Left cardiac atrium (tissue), 4 donors: ENCODE data around the gene TBXAS1. TPM values are rescaled to one million over a fixed set of nuclear protein-coding genes. Genes with fewer than 3 reads are reported as not detected.
"Not testable (repeated sequence)": the region's sequence is repeated elsewhere in the genome, so short reads cannot be mapped to it uniquely, and the experiment has no call there.

Source experiments
- ATAC-seq, 2 donors: fragments of 200-7000 bp; cut with Tn5 transposase; one replicate each; pipeline ENCODE4 v1.9.1; 2020; ENCODE audit warnings: mild to moderate bottlenecking in 2 of 2, moderate library complexity in 2 of 2
- DNase-seq: peaks from one replicate; pipeline ENCODE4 v3.0.0-alpha.2; 2020
- intact Hi-C, 2 donors: fragments of 100-400 bp; cut with DNase I; formaldehyde crosslinking; loops; one replicate each; pipeline versions ENCODE4 v1.14.1 to v1.15.1; 2022 to 2023
- total RNA-seq, 2 donors: library from RNA; stranded (reverse); fragmentation: NEBNext Ultra II Directional; extraction: Animal tissue kit (Norgen Biotek cat#: 25700); gene quantifications; one replicate each; pipeline ENCODE4 v1.2.1, GENCODE V29; 2021
- donor health status: DM: no; HTN: yes; CAD: no.
- donor health status: DM: no; HTN: yes; CAD: no; lungs with severe emphysema.
- donor health status: DM: yes; HTN: yes; CAD: no.
- donor health status: Dilated cardiomyopathy.

Gene TBXAS1
- total RNA-seq, 2 donors from 2014 or later, result 10.0 to 11.3 TPM

DNA sequence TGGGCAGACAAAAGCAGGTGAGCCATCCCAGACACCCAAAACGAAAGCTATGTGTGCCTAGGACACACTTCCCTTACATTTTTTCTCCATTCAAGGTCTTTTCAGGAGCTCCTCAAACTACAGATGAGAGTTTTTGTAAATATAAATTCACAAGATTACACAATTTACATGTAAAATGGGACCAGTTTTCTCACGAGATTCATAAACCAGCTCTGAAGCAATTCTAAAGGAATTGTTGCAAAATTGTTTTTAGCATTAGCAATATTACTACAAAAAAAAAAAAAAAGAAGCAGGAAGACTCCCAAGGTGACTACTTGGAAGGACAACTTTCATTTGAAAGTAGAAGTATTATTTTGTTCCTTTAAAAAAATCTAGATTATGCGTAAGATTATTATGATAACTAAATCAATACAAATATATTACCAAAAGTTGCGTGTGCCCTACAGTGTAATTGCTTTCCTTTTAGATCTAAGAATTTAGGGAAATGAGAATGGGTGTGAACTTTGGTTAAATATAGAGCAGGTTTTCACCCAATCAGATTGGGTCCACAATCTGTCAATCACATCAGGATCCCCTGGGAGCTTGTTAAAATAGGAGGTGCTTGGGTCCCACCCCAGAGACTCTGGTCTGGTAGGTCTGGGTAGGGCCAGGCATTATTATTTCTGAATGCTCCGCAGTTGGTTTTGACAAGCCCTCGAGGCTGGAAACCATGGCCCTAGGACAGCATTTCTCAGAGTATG is 72.2 kb downstream of the TBXAS1 start:
- DNase-seq, result no peak
- intact Hi-C loops, result no loop called here
- ATAC-seq, result no peak

DNA sequence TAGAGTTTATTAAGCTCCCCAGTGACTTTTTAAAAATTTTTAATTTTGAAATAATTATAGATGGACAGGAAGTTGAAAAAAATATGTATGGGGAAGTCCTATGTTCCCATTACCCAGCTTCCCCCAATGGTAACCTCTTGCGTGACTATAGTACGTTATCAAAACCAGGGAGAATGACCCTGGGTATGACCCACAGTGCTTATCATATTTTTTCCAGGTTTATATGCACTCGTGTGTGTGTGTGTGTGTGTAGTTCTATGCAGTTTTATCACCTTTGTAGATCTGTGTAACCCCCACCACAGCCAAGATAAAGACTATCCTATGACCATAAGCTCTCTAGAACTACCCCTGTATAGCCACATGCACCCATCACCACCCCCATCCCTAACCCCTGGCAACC is 72.8 kb downstream of the TBXAS1 start:
- DNase-seq (no peak), ATAC-seq (no peak)
- intact Hi-C loops, result no loop called here

DNA sequence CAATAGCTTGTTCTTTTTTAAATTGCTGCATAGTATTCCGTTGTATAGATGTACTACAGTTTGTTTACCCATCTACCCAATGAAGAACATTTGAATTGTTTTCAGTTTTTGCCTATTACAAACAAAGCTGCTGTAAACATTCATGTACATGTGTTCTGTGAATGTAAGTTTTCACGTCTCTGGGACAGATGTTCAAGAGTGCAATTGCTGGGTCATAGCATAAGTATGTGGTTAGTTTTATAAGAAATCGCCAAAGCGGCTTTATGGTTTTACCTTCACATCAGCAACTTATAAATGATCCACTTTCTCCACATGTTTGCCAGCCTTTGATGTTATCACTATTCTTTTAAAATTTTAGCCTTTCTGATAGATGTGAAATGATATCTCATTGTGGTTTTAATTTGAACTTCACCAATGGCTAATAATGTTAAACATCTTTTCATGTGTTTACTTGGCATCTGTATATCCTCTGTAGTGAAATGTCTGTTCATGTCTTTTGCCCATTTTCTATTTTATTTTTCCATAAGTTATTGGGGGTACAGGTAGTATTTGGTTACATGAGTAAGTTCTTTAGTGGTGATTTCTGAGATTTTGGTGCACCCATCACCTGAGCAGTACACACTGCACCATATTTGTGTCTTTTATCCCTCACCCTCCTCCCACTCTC is 73.5 kb downstream of the TBXAS1 start:
- DNase-seq, result no peak
- ATAC-seq, result no peak
- intact Hi-C loops, result no loop called here

DNA sequence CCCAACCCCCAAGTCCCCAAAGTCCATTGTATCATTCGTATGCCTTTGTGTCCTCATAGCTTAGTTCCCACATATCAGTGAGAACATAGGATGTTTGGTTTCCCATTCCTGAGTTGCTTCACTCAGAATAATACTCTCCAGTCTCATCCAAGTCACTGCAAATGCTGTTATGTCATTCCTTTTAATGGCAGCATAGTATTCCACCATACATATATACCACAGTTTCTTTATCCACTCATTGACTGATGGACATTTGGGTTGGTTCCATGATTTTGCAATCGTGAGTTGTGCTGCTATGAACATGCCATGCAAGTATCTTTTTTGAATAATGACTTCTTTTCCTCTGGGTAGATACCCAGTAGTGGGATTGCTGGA is 74.0 kb downstream of the TBXAS1 start:
- intact Hi-C loops, ATAC-seq, DNase-seq: not testable (repeated sequence)

DNA sequence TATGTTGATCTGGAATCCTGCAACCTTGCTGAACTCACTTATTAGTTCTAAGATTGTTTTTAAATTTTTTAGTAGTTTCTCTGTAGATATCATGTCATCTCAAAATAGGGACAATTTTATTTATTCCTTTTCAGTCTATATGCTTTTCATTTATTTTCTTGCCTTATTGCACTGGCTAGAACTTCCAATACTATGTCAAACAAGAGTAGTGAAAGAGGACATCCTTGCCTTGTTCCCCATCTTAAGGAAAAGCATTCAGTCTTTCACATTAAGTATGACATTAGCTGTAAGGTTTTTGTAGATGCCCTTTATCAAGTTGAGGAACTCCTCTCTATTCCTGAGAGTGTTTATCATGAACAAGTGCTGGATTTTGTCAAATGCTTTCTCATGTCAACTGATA is 77.8 kb downstream of the TBXAS1 start:
- DNase-seq (no peak), ATAC-seq (no peak)
- intact Hi-C loops, result no loop called here

DNA sequence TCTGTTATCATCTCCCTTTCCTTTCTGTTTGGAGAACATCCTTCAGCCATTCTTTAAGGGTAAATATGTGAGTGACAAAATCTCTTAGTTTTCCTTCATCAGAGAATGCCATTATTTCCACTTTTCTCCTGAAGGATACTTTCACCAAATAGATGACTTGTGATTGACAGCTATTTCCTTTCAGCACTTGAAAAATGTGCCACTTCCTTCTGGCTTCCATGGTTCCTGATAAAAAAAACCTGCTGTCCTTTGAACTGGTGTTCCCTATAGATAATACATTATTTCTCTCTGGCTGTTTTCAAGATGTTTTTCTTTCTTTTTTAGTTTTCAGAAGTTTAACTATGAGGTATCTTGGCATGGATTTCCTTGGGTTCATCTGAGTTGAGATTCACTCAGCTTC is 79.7 kb downstream of the TBXAS1 start:
- ATAC-seq, result no peak
- intact Hi-C loops, result no loop called here
- no peak for DNase-seq

DNA sequence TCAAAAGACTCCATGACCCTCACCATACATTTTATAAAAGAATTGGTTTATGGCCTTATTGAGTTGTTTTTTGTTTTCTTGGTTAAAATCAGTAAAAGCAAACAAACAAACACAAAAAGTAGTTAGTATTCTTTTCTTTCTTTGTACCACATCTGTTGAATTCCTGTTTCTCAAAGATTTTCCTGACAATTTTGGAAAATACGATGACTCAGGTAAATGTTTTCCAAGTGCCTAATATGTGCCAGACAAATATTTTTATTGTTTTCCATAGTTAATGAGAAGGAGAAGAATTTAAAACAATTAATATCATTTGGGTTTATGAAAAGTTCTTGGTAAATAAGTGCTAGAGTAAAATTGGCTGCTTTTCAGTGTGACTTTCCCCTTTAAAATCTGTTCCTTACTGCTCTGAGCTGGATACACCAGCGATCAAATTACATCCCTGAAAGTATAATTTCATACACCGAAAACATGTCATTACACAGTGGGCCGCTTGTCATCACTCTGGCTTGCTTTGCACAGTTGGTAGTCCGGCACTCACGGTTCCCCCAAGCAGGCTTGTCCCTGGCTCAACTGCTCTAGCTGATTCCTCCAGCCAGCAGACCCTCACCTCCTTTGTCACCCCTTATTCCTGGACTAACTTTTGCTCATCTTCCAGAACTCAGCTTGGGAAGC is 80.5 kb downstream of the TBXAS1 start:
- ATAC-seq, result peak; percentile 47 to 68
- intact Hi-C loops, result no loop called here
- no peak for DNase-seq

DNA sequence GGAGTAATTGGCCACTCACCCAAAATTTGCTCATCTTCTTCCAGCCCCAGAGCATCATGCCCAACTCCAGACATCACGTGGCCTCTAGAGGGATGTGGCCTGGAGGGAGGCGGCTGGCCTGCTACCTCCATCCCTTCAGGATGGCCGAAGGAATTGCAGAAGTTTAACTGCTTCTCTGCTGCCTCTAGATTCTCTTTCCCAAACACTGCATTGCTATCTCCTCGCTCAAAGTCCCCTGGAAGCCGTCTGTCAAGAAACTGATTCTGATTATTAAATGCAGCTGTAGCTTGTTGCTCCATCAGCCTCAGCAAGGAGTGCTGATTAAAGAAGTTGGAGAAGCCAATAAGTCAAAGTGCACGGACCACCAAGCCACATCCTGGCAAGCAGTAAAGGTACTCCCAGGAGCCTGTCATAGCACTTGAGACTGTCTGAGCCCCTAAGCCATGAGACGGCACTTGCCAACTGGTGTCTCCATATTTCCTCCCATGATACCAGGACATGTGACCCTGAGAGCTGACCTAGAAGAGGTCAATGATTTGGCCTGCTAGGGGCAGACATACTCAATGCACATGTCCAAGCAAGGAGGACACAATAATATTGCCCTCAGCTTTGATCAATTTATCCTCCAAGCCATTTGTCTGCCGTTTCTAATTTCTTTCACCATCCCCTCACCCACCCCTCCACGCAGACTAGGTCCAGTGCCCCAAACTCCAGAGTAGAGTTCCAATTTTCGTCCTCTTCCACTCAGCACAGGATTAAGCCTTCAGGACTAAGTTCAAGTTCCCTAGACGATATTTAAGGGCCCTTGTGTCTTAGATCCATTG is 84.2 kb downstream of the TBXAS1 start:
- no peak for ATAC-seq
- no peak for DNase-seq
- intact Hi-C loops, result no loop called here

DNA sequence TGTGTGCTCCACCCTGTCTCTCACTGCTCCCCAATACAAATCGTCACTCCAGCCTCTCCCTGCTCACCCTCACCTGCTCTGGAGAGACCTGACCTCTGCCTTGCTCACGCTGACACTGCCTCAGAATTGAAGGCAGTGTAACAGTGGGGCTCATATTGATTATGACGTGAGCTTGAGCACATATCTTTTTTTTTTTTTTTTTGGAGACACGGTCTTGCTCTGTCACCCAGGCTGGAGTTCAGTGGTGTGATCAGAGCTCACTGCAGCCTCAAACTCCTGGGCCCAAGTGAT is 84.7 kb downstream of the TBXAS1 start:
- ATAC-seq (no peak), DNase-seq (no peak)
- intact Hi-C loops, result no loop called here

DNA sequence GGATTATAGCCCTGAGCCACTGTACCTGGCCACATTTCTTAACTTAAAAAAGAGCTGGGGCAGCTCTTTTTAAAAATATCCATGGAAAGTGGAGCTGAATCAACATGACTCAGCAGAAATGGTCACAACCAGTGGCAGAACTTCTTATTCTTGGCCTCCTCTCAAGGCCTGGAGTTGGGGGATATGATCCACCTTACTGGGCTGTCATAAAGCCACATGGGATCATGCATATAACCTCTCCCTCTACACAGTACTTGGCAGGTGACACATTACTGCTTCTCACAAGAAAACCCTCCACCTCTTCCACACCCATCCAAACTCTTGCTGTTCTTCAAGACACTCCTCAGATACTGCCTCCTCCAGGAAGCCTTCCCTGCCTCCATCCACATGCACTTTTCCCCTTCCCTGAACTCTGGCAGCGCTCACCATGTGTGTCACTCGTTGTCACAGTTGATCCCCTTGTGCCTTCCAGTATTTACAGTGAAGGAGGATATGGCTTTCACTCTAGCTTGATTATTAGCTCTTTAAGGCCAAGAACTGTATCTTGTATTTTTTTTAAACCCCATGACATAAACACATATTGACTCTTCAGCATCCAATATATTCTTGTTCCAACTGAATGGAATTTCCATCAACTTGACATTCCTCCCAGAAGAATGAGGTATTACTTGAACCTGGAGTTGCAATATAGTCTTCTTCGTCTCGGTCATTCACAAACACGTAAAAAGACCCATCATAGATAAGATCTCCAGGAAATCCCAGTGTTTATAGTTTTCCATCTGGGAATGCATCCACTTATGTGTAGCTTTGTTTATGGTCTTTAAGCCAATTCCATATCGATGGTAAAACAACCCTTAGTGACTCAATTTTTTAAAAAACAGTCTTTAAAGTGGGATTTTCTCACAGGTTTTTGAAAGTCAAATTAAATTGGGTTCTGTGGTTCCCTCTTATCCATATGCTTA is 85.5 kb downstream of the TBXAS1 start:
- intact Hi-C loops, result no loop called here
- ATAC-seq, result no peak
- DNase-seq, result no peak

DNA sequence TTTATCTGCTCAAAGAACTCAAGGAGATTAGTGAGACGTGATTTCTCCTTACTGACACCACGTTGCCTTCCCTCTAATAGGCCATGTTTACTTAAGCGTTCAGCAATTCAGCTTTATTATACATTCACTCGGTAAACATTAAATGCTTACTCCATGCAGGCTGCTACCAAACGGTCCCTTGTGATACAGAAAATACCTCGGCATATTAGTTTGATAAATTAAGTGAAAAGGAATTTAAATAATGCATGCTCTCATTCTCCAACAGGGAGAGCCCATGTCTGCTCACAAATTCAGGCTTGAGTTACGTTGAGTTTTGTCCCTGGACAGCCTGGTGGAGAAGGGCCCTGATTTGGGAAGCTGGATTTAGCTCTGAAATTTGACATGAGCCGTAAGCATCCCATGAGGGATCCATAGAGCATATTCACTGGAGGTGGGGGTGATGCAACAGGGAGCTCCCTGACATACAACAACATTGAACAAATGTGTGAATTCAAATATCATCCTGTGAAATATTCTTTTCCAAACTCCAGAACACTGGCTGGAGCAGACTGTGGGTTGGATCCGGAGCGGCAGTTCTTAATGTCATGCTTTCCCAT is 86.3 kb downstream of the TBXAS1 start:
- ATAC-seq, result no peak
- intact Hi-C loops, result no loop called here

DNA sequence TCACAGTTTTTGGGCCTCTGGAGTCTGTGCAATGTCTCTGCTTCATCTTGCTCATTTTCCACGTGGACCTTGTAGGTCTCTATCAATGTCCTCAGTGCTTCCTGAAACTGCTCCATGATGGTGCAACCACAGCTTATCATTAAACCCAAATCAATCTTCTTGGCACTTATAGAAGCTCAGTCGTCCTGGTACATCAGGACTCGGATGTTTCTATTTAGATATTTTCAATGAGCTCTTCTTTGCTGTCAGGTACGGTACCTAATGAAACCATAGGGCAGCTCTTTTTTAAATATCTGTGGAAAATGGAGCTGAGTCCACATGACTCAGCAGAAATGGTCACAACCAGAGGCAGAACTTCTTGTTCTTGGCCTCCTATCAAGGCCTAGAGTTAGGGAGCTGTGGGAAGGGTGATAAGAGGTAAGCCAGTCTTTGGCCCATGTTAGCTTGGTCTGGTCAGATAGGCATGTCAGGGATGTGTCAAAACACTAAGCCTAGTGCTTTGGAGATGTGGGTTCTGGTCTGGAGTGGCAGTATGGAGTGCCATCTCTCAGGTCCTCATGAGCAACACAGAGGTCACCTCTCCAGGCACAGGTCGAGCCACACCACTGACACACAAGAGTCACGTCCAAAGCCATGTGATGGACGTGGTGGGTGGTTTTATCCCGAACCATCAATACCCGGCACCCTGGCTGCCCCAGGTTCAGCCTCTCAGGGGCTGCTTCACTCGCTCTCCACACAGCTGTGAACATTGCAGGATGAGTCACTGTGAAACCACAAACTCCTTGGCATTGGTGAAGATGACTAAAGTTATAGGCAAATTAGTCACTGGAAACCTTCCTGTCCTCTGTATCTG is 87.0 kb downstream of the TBXAS1 start:
- intact Hi-C loops, result no loop called here
- DNase-seq (peak; percentile 55), ATAC-seq (peak; percentile 61 to 89)

More for the DNA sequence above, 86.3 kb downstream of the TBXAS1 start:
- no peak for DNase-seq

DNA sequence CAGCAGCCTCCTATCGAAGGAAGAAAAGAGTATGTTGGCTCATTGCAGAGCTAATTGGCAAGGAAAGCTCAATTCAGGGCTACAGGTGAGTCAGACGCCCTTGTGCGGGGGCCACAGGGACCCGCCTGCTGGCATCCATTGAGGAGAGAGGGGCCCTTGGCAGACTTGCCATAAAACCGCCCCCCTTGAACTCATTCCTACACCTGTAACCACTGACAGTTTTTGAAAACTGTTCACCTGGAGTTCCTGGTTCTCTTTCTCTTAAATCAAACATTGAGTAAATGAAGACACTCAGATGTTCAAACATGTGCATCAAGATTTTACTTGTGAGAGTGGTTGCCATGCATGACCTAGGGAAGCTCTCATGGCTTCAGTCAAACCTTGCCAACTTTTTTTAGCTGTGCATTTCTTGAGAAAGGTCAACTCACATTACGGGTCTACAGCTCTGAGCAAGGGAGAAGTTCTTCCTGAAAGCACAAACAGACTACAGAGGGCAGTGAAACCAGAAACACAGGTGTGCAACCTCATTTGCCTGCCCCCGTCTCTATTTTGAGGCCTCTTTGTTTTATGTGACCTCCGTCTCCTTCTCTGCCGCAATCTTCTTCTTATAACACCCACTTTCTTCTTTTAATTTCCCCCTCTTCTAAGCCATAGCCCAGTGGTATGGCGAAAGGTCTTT is 87.8 kb downstream of the TBXAS1 start:
- ATAC-seq (no peak), DNase-seq (no peak)
- intact Hi-C loops, result no loop called here

DNA sequence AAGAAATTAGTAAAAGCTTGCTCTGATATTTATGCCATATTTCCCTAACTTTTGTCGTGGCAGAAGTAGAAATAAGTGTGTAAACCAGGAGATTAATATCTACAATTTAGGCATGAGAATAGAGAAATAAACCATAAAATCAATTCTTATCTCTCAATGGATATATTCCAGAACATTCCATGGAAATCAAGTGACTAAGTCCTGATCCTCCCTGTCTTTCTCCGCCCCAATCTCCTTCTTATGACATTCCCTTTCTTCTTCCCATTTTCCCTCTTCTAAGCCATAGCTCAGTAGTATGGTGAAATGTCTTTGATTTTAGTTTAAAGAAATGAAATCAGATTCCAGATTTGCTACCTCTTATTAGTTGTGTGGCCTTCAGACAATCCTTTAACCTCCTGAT is 88.8 kb downstream of the TBXAS1 start:
- no peak for DNase-seq
- intact Hi-C loops, result no loop called here
- no peak for ATAC-seq

DNA sequence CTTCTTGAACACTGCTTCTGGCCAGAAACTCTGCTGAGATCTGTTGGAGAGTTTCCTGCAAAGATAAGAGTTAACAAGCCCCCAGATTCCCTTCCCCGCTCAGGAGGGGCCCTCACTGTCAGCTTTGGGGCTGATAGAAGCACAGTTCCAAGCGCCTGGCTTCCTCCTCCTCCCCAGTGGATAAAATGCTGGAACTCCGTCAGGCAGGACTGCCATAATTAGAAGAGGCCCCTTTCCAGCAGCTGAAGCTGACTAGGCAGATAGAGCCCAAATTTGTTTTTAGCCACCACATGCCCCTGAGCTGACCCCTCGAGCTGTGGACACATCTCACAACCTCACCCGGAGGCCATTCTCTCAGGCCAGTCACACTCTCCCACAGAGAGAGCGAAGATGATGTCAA is 89.4 kb downstream of the TBXAS1 start:
- peak; percentile 57 to 89 for ATAC-seq
- intact Hi-C loops, result no loop called here
- peak; percentile 49 for DNase-seq

DNA sequence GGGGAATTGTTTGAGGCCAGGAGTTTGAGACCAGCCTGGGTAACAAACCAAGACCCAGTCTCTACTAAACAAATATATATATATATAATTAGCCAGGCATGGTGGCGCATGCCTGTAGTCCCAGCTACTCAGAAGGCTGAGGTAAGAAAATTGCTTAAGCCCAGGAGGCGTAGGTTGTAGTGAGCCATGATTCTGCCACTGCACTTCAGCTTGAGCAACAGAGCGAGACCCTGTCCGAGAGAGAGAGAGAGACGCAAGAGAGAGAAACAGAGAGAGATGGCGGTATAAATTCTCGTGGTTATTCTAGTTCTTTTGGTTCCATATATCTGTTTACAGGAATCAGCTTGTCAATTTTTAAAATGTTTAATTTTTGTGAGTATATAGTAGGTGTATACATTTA is 94.0 kb downstream of the TBXAS1 start:
- ATAC-seq, result no peak
- DNase-seq, result no peak
- intact Hi-C loops, result no loop called here

DNA sequence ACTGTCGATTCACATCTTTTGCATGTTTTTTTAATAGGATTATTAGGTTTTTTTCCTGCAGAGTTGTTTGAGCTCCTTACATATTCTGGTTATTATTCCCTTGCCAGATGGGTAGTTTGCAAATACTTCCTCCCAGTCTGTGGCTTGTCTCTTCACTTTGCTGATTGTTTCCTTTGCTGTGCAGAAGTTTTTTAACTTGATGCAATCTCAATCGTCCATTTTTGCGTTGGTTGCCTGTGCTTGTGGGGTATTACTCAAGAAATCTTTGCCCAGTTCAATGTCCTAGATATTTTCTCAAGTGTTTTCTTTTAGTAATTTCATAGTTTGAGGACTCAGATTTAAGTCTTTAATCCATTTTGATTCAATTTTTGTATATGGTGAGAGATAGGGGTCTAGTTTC is 95.4 kb downstream of the TBXAS1 start:
- intact Hi-C loops, result no loop called here
- no peak for ATAC-seq
- no peak for DNase-seq
